ENCODE results near the gene DMXL2.

- TF ChIP-seq POLR2A (IDR thresholded peaks at IDR 0.05; ENCODE audit: low read length) (no peak), GATA1 (IDR thresholded peaks at IDR 0.05; ENCODE audit: low read depth, low read length) (no peak)
These were observed 20.8 kb downstream of the DMXL2 start for GRCh38 chr15:51601801-51602200.
